Measurements from ENCODE around the gene PRPH. TPM values are rescaled to one million over a fixed set of nuclear protein-coding genes. Genes with fewer than 3 reads are reported as not detected.

Gene PRPH
- total and polyA plus RNA-seq, 8 donors: 0.45 to 14.5 (median 9.0) TPM; not detected in 3

DNA sequence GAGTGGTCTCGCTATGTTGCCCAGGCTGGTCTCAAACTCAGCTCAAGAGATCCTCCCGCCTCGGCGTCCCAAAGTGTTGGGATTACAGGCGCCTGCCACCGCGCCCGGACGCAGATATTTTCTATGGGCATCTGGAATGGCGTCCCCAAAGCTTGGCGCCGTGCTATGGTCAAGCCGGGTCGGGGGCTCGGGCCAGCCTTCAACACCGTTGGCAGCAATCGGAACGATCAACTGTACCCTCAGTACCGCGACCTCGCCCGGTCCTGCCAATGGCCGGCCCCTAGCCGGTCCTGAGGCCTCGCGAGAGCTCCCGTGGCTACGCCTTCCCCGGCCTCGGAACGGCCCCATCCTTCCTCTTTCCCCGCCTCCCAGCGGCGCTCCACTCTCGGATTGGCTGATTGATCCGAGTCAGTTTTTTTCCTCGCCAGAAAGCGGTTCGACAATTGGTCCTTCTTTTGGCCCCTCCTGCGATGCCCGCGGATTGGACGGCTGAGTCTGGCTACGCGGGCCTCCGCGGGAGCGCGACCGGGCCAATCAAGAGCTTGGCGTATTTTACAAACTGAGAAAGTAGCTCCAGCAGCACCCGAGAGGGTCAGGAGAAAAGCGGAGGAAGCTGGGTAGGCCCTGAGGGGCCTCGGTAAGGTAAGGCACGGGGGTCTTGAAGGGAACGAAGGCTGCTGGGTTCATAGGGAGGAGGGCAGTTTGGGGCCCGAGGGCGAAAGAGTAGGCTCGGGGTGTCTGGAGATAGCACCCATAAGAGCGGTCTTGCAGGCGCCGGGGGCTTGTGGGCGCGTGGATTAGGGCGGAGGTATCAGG lies 28.0 kb downstream of the PRPH start, which contains the start of gene TROAP:
TSS of gene TROAP (plus strand) at position 548 of the 816 bp plus-strand sequence. CDS start 354 bp downstream, outside the sequence.
- TF ChIP-seq POLR2AphosphoS5 (IDR thresholded peaks at IDR 0.05) (peak in 2 of 3 donors; percentile 68 to 78), POLR2A (IDR thresholded peaks at IDR 0.05) (peak in 1 of 4 donors; percentile 24)
- TF ChIP-seq, protein P1, sequence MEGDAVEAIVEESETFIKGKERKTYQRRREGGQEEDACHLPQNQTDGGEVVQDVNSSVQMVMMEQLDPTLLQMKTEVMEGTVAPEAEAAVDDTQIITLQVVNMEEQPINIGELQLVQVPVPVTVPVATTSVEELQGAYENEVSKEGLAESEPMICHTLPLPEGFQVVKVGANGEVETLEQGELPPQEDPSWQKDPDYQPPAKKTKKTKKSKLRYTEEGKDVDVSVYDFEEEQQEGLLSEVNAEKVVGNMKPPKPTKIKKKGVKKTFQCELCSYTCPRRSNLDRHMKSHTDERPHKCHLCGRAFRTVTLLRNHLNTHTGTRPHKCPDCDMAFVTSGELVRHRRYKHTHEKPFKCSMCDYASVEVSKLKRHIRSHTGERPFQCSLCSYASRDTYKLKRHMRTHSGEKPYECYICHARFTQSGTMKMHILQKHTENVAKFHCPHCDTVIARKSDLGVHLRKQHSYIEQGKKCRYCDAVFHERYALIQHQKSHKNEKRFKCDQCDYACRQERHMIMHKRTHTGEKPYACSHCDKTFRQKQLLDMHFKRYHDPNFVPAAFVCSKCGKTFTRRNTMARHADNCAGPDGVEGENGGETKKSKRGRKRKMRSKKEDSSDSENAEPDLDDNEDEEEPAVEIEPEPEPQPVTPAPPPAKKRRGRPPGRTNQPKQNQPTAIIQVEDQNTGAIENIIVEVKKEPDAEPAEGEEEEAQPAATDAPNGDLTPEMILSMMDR (IDR thresholded peaks at IDR 0.05): no peak
- Histone ChIP-seq H3K4me1 (peaks cover 12 to 21% (median 15%) of the 10 kb centered on the region in 4 donors), H3K27ac (peak within 1 kb of the TSS; percentile 63 to 80 (median 70)), H3K4me3 (peak within 1 kb of the TSS; percentile 50 to 77 (median 69)), H3K36me3 (peaks cover 0 to 8% (median 0%) of the 10 kb centered on the region in 4 donors), H3K9me3 (no peaks in the 10 kb centered on the region), H3K27me3 (no peaks in the 10 kb centered on the region)
- intact Hi-C loops (cut with DNase I; ENCODE audit: low total_unique reads): no loop called here
- 0 to 1% (median 1%) methylated on average over 61 to 65 of the region's 65 CpGs for WGBS, 5 donors
- DNase-seq: peak; percentile 97 to 99

DNA sequence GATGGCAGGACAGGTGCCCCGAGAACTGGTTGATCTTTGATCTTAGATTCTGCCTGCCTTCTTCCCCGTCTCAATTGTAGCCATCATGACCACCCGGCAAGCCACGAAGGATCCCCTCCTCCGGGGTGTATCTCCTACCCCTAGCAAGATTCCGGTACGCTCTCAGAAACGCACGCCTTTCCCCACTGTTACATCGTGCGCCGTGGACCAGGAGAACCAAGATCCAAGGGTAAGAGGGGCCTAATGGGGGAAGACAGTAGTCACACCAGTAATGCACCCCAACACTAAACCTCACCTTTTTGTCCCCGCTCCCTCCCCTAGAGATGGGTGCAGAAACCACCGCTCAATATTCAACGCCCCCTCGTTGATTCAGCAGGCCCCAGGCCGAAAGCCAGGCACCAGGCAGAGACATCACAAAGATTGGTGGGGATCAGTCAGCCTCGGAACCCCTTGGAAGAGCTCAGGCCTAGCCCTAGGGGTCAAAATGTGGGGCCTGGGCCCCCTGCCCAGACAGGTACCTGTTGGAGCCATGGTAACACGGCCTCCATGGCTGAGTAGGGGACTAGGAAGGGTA lies 28.7 kb downstream of the PRPH start:
- Histone ChIP-seq H3K27me3 (no peaks in the 10 kb centered on the region), H3K9me3 (no peaks in the 10 kb centered on the region), H3K36me3 (peaks cover 0 to 8% (median 0%) of the 10 kb centered on the region in 4 donors), H3K4me3 (peak overlapping the region; percentile 50 to 77 (median 69)), H3K27ac (peak overlapping the region in 2 of 5 donors; percentile 55 to 80), H3K4me1 (peaks cover 12 to 21% (median 15%) of the 10 kb centered on the region in 4 donors)
- TF ChIP-seq, protein P1 (IDR thresholded peaks at IDR 0.05): no peak
- TF ChIP-seq POLR2AphosphoS5 (IDR thresholded peaks at IDR 0.05) (no peak), EP300 (IDR thresholded peaks at IDR 0.05) (no peak), POLR2A (IDR thresholded peaks at IDR 0.05) (no peak)
- no peak for DNase-seq
- intact Hi-C loops (cut with DNase I; ENCODE audit: low total_unique reads): no loop called here
- WGBS, 5 donors: 6 to 12% (median 10%) methylated on average over 14 to 19 of the region's 19 CpGs

DNA sequence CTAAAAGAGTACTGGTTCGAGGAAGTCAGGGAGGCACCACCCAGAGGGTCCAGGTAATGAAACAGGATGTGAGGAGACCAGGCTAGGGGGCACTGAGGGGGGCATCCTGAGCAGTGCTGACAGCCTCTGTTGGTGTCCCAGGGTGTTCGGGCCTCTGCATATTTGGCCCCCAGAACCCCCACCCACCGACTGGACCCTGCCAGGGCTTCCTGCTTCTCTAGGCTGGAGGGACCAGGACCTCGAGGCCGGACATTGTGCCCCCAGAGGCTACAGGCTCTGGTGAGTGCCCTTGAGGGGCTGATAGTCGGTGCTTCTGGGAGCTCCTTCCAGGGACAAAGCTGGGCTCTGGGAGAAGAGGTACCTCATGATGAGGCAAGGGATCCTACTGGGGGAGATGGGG lies 30.7 kb downstream of the PRPH start:
- Histone ChIP-seq H3K4me3 (no peak overlapping the region), H3K36me3 (peaks cover 0 to 15% (median 0%) of the 10 kb centered on the region in 4 donors), H3K27ac (no peak overlapping the region), H3K9me3 (no peaks in the 10 kb centered on the region), H3K27me3 (peaks cover 0 to 7% (median 0%) of the 10 kb centered on the region in 3 donors), H3K4me1 (peaks cover 12 to 21% (median 15%) of the 10 kb centered on the region in 4 donors)
- TF ChIP-seq, protein P1 (IDR thresholded peaks at IDR 0.05): no peak
- no peak for TF ChIP-seq POLR2A (IDR thresholded peaks at IDR 0.05)
- no peak for TF ChIP-seq EP300 (IDR thresholded peaks at IDR 0.05)
- TF ChIP-seq POLR2AphosphoS5 (IDR thresholded peaks at IDR 0.05): no peak
- 87 to 94% (median 92%) methylated on average over 5 to 6 of the region's 6 CpGs for WGBS, 5 donors
- intact Hi-C loops (cut with DNase I; ENCODE audit: low total_unique reads): no loop called here
- peak in 1 of 2 donors; percentile 13 for DNase-seq

DNA sequence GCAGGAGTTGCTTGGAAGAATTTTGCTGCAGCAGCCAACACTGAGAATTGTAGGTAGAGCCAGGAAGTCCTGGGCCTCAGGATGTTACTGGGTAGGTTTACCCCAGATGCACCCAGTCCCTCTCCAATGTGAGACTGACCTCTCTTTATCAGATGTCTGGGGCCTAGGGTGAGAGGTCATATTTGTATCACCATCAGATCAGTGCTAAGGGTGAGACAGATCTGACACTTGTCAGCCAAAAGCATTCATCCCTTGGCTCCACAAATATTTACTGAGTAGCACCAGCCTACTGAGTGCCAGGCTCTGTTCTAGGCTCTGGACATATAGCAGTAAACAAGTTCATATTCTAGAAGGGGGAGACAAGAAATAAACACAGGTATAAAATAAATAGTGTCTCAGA lies 32.4 kb downstream of the PRPH start:
- no peaks in the 10 kb centered on the region for H3K9me3 ChIP-seq
- TF ChIP-seq EP300 (IDR thresholded peaks at IDR 0.05): no peak
- no peak for TF ChIP-seq POLR2A (IDR thresholded peaks at IDR 0.05)
- peaks cover 0 to 17% (median 0%) of the 10 kb centered on the region in 3 donors for H3K27me3 ChIP-seq
- intact Hi-C loops (cut with DNase I; ENCODE audit: low total_unique reads): no loop called here
- H3K4me1 ChIP-seq: peaks cover 7 to 21% (median 16%) of the 10 kb centered on the region in 4 donors
- no peak for DNase-seq
- H3K36me3 ChIP-seq: peaks cover 0 to 15% (median 0%) of the 10 kb centered on the region in 4 donors
- no peak overlapping the region for H3K4me3 ChIP-seq
- H3K27ac ChIP-seq: no peak overlapping the region
